Right cardiac atrium (tissue), 5 donors: ENCODE results near the gene ASPHD1. TPM values are rescaled to one million over a fixed set of nuclear protein-coding genes. Genes with fewer than 3 reads are reported as not detected.

Source experiments
- ATAC-seq, 2 donors: fragments of 200-7000 bp; cut with Tn5 transposase; one replicate each; pipeline versions ENCODE4 v1.8.0 to v1.9.1; 2020; ENCODE audit warnings: moderate library complexity in 2 of 2, mild to moderate bottlenecking in 1 of 2
- DNase-seq, 3 donors: peaks; one replicate each; pipeline ENCODE4 v3.0.0-alpha.2; 2020
- H3K27ac ChIP-seq: one replicate; pipeline ENCODE4 v1.5.1; 2013; ENCODE audit warnings: mild to moderate bottlenecking, low read length, control low read depth, moderate library complexity
- H3K27me3 ChIP-seq: one replicate; pipeline ENCODE4 v1.6.1; 2013; ENCODE audit not compliant: control insufficient read depth, insufficient read depth
- H3K4me1 ChIP-seq: one replicate; pipeline ENCODE4 v1.6.1; 2013; ENCODE audit warnings: low read length; ENCODE audit not compliant: control insufficient read depth, insufficient read depth
- H3K4me3 ChIP-seq: one replicate; pipeline ENCODE4 v1.5.1; 2013; ENCODE audit warnings: low read length, control low read depth
- H3K9me3 ChIP-seq: one replicate; pipeline ENCODE4 v1.6.1; 2013; ENCODE audit warnings: low read length; ENCODE audit not compliant: control insufficient read depth
- WGBS: extraction: QIAGEN DNeasy Blood & Tissue Kit; methylation state at CpG from one replicate; pipeline ENCODE4 v1.1.7; 2013; 5-methylcytosine and 5-hydroxymethylcytosine counted together
- intact Hi-C, 4 donors: fragments of 100-400 bp; cut with DNase I; formaldehyde crosslinking; loops; one replicate each; pipeline versions ENCODE4 v1.11.0 to v1.14.0; 2022 to 2023
- polyA plus RNA-seq: library from polyadenylated mRNA; stranded (reverse); fragments of 200-250 nt; gene quantifications from one replicate; pipeline ENCODE4 v1.2.3, GENCODE V29; 2013
- total RNA-seq, 4 donors: library from RNA; stranded (reverse); fragmentation: NEBNext Ultra II Directional; extraction: Animal tissue kit (Norgen Biotek cat#: 25700); gene quantifications; one replicate each; pipeline ENCODE4 v1.2.1, GENCODE V29; 2021
- donor health status: healthy with polysubstance abuse.
- donor health status: DM: no; HTN: yes; CAD: no.
- donor health status: DM: no; HTN: no; CAD: no.
- donor health status: DM: no; HTN: yes; CAD: no; lungs with severe emphysema.
- donor health status: DM: yes; HTN: yes; CAD: no.

Gene ASPHD1
- total and polyA plus RNA-seq, 5 donors: 0.14 to 0.50 (median 0.26) TPM; not detected in 1

GRCh38 chr16:29898135-29898803, 2.0 kb upstream of the ASPHD1 start:
- 8% methylated on average over 9 of the region's 9 CpGs for WGBS
- Histone ChIP-seq H3K4me1 (no peaks in the 10 kb centered on the region), H3K4me3 (no peak overlapping the region), H3K9me3 (no peaks in the 10 kb centered on the region), H3K27ac (no peak overlapping the region), H3K27me3 (no peaks in the 10 kb centered on the region)
- no peak for ATAC-seq
- intact Hi-C loops: no loop called here
- DNase-seq: no peak

DNA sequence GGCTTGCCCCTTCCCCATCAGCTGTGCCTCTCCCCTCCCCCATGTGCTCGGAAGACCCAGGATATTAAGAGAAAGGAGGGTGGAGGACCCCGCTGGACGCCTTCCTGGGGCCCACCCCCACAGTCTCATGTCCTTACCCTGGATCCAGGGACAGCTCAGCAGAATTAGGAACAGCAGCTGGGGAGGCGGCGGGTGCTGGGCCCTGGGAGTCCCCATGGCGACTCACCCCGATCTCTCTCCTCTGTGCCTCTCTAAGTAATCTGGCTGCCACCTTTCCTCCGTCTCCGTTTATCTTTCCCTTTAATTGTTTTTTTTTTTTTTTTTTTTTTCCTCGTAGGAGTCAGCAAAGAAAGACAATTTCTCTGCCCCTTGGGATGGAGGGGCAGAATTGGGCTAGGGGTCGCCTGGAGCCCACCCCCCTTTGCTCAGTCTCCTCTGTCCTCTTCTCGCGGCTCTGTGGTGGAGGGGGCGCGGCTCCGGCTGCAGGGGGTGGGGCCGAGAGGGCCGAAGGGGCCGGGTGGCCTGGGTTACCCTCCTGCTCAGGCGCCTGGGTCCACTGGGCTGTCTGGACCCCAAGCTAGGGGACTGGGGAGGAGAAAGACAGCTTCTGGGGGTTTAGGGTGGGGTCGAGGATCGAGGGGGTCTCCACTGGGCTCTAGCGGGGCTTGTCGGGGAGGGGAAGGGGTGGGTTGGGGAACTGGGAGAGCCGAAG, 1.3 kb upstream of the ASPHD1 start:
- H3K9me3 ChIP-seq: no peaks in the 10 kb centered on the region
- no peaks in the 10 kb centered on the region for H3K27me3 ChIP-seq
- peak in 1 of 2 donors; percentile 14 for ATAC-seq
- intact Hi-C loops: no loop called here
- DNase-seq: no peak
- peak overlapping the region; percentile 21 for H3K4me3 ChIP-seq
- H3K27ac ChIP-seq: no peak overlapping the region
- 2% methylated on average over 25 of the region's 25 CpGs for WGBS
- no peaks in the 10 kb centered on the region for H3K4me1 ChIP-seq

- Histone ChIP-seq H3K9me3 (no peaks in the 10 kb centered on the region), H3K4me1 (no peaks in the 10 kb centered on the region), H3K4me3 (peak within 1 kb of the TSS; percentile 69), H3K27me3 (no peaks in the 10 kb centered on the region), H3K27ac (no peak within 1 kb of the TSS)
- ATAC-seq (peak; percentile 64 to 70), DNase-seq (peak; percentile 51 to 75 (median 74))
- WGBS: under 1% methylated on average over 29 of the region's 29 CpGs
- intact Hi-C loops: no loop called here
Observed at GRCh38 chr16:29899516-29900101, 679 bp upstream of the ASPHD1 start, which contains the start of gene SEZ6L2. TSS of gene SEZ6L2 (minus strand) at chr16:29899550. CDS start at chr16:29899019, 531 bp downstream.

- Histone ChIP-seq H3K4me1 (no peaks in the 10 kb centered on the region), H3K27me3 (no peaks in the 10 kb centered on the region), H3K27ac (no peak overlapping the region), H3K4me3 (no peak overlapping the region), H3K9me3 (no peaks in the 10 kb centered on the region)
- intact Hi-C loops: no loop called here
- ATAC-seq: no peak
- DNase-seq: no peak
- WGBS: 49% methylated on average over 31 of the region's 31 CpGs
Observed at GRCh38 chr16:29900888-29901606, 759 bp downstream of the ASPHD1 start.

- Histone ChIP-seq H3K9me3 (no peaks in the 10 kb centered on the region), H3K4me3 (no peak overlapping the region), H3K27ac (no peak overlapping the region), H3K4me1 (no peaks in the 10 kb centered on the region), H3K27me3 (no peaks in the 10 kb centered on the region)
- ATAC-seq (no peak), DNase-seq (no peak)
- 87% methylated on average over 19 of the region's 19 CpGs for WGBS
- intact Hi-C loops: no loop called here
Observed at GRCh38 chr16:29901607-29901945, 1.3 kb downstream of the ASPHD1 start.

DNA sequence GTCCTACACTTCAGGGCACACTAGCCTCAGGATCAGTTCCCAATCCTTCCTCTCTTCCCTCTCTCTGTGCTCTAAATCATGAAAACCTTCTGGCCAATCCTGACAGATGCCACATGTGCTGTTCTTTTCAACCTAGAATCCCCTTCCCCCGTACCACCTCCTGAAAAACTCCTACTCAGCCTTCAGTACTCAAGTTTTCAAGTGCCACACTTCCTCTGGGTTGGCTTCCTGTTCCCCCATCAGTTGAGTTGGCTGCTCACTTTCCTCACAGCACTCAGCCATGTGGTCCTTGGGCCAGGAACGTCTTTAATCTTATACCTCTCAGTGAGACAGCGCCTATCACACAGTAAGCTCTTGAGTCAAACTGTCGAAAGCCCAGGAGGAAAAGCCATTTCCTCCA, 3.3 kb downstream of the ASPHD1 start:
- WGBS: 58% methylated on average over 4 of the region's 4 CpGs
- Histone ChIP-seq H3K27ac (no peak overlapping the region), H3K4me1 (no peaks in the 10 kb centered on the region), H3K4me3 (no peak overlapping the region), H3K27me3 (no peaks in the 10 kb centered on the region), H3K9me3 (no peaks in the 10 kb centered on the region)
- DNase-seq: no peak
- ATAC-seq: no peak
- intact Hi-C loops: no loop called here

DNA sequence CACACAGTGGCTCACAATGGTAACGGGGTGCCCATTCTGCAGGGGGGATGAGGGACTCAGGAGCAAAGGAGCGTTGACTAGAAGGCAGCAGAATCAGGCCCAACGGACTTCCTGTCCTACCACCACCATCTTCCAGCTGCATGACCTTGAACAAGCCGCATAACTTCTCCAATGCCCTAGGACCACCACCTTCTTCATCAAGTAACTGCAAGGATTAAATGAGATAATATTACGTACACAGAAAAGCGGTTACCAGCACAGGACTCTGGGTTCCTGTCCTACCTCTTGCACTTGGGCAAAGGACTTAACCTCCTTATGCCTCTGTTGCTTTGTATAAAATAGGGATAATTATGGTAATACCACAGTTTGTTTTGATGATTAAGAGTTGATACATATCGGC, 4.7 kb downstream of the ASPHD1 start:
- H3K27me3 ChIP-seq: no peaks in the 10 kb centered on the region
- intact Hi-C loops: no loop called here
- 92% methylated on average over 7 of the region's 7 CpGs for WGBS

DNA sequence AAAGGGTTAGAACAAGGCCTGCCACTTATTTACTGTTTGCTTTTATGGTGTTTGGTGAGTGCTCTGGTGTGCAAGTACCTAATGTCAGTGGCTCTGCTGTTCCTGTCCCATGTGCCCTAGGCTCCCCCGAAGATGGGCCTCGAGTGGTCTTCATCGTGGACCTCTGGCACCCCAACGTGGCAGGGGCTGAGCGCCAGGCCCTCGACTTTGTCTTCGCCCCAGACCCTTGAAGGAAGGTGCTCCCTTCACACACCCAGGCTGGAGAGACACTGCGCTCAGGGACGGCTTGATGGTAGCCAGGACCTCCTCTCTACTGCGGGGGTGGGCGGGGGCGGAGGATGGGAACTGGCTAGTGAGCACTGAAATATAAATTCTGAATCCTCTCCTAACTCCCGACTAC, 5.4 kb downstream of the ASPHD1 start:
- ATAC-seq (no peak), DNase-seq (no peak)
- 81% methylated on average over 13 of the region's 13 CpGs for WGBS
- Histone ChIP-seq H3K27me3 (no peaks in the 10 kb centered on the region), H3K9me3 (no peaks in the 10 kb centered on the region), H3K27ac (no peak overlapping the region), H3K4me3 (no peak overlapping the region), H3K4me1 (no peaks in the 10 kb centered on the region)
- intact Hi-C loops: no loop called here

More for the DNA sequence above, 4.7 kb downstream of the ASPHD1 start:
- DNase-seq (no peak), ATAC-seq (no peak)
- H3K4me3 ChIP-seq: no peak overlapping the region
- H3K27ac ChIP-seq: no peak overlapping the region
- no peaks in the 10 kb centered on the region for H3K4me1 ChIP-seq
- H3K9me3 ChIP-seq: no peaks in the 10 kb centered on the region

DNA sequence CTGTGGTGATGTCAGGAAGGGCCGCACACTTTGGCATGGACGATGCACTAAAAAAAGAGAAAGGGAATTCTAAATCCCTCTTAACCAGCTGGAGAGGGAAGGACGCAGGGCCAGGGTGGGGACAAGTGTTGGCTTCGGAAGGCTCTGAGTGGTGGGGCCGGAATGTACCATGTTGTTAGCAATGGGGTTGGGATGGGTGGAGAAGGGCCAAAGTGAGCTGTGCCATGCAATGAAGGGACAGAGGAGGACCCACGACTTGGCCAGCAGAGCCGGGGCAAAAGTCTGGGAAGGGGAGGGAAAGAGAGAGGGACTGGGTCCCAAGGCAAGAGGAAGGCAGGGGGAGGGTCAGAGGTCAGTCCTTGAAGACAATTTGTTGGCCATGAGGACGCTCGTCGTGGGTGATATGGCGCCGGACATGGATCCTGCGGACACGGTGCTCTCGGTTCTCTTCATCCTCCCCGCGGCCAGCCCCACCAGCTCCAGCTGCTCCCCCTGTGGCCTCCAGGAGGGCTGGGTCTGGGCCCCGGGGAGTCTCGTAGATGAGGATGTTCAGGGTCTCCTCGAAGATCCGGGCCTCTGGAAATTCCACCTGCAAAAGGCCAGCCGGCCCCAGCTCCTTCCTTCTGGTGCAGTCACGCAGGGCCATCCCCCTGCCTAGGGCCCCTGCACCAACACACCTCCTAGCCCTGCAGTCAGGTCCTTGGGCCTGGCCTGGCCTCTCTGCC, 6.4 kb downstream of the ASPHD1 start:
- DNase-seq (no peak), ATAC-seq (peak in 1 of 2 donors; percentile 17)
- intact Hi-C loops: no loop called here
- Histone ChIP-seq H3K9me3 (no peaks in the 10 kb centered on the region), H3K27ac (no peak overlapping the region), H3K4me1 (no peaks in the 10 kb centered on the region), H3K4me3 (no peak overlapping the region), H3K27me3 (no peaks in the 10 kb centered on the region)
- 85% methylated on average over 23 of the region's 23 CpGs for WGBS

- no peak overlapping the region for H3K4me3 ChIP-seq
- DNase-seq (no peak), ATAC-seq (no peak)
- H3K27me3 ChIP-seq: no peaks in the 10 kb centered on the region
- 70% methylated on average over 2 of the region's 2 CpGs for WGBS
- no peaks in the 10 kb centered on the region for H3K9me3 ChIP-seq
- intact Hi-C loops: no loop called here
- no peak overlapping the region for H3K27ac ChIP-seq
- no peaks in the 10 kb centered on the region for H3K4me1 ChIP-seq
Observed at GRCh38 chr16:29907973-29908372, 7.7 kb downstream of the ASPHD1 start.
